Neural cell (in vitro differentiated cells): ENCODE results near the gene HLA-DOA. TPM values are rescaled to one million over a fixed set of nuclear protein-coding genes. Genes with fewer than 3 reads are reported as not detected.

Source experiments
- H2AFZ ChIP-seq: fragments of 200-600, 300-800 bp; sonication (generic), shearing (Covaris generic); 2 replicates; pipeline ENCODE4 v1.6.0; 2014; ENCODE audit warnings: low read depth, mild to moderate bottlenecking, antibody characterized with exemption, low read length, moderate library complexity
- H3F3A ChIP-seq: fragments of 200-600 bp; shearing (Covaris generic); 2 replicates; pipeline ENCODE4 v1.6.1; 2016; ENCODE audit warnings: mild to moderate bottlenecking, moderate library complexity, mixed read lengths, antibody characterized with exemption, low read length; ENCODE audit not compliant: insufficient read depth, poor library complexity, severe bottlenecking
- H3K27ac ChIP-seq: fragments of 200-600, 300-800 bp; sonication (generic), shearing (Covaris generic); 2 replicates; pipeline ENCODE4 v1.5.1; 2014; ENCODE audit warnings: mild to moderate bottlenecking, low read length, moderate library complexity
- H3K27me3 ChIP-seq: fragments of 300-800, 200-600 bp; sonication (generic), shearing (Covaris generic); 2 replicates; pipeline ENCODE4 v1.6.0; 2014; ENCODE audit warnings: mild to moderate bottlenecking, low read depth, low read length, moderate library complexity; ENCODE audit not compliant: insufficient read depth
- H3K36me3 ChIP-seq: fragments of 300-800, 200-600 bp; sonication (generic), shearing (Covaris generic); 2 replicates; pipeline ENCODE4 v1.5.1; 2014; ENCODE audit warnings: mild to moderate bottlenecking, antibody characterized with exemption, low read length, moderate library complexity; ENCODE audit not compliant: insufficient read depth
- H3K4me2 ChIP-seq: fragments of 300-800, 200-600 bp; sonication (generic), shearing (Covaris generic); 2 replicates; pipeline ENCODE4 v1.6.0; 2014; ENCODE audit warnings: mild to moderate bottlenecking, low read length
- H3K4me3 ChIP-seq: fragments of 300-800, 200-600 bp; sonication (generic), shearing (Covaris generic); 2 replicates; pipeline ENCODE4 v1.5.1; 2014; ENCODE audit warnings: mild to moderate bottlenecking, low read length, moderate library complexity
- H3K79me2 ChIP-seq: fragments of 200-600 bp; shearing (Covaris generic); replicated peaks from 2 replicates; pipeline ENCODE4 v1.6.0; 2014; ENCODE audit warnings: mild to moderate bottlenecking, low read length, moderate library complexity; ENCODE audit not compliant: insufficient read depth
- H3K9ac ChIP-seq: fragments of 300-800, 200-600 bp; sonication (generic), shearing (Covaris generic); 2 replicates; pipeline ENCODE4 v1.6.1; 2016; ENCODE audit warnings: mild to moderate bottlenecking, low read length, mixed read lengths
- H3K9me2 ChIP-seq: fragments of 200-600 bp; shearing (Covaris generic); 2 replicates; pipeline ENCODE4 v1.6.1; 2016; ENCODE audit warnings: mild to moderate bottlenecking, low read length, mixed read lengths; ENCODE audit not compliant: insufficient read depth
- H3K9me3 ChIP-seq: fragments of 200-600, 300-800 bp; sonication (generic), shearing (Covaris generic); 2 replicates; pipeline ENCODE4 v1.6.1; 2016; ENCODE audit warnings: mild to moderate bottlenecking, mixed run types, low read length, moderate library complexity, mixed read lengths
- H4K20me1 ChIP-seq: fragments of 200-600 bp; shearing (Covaris generic); 2 replicates; pipeline ENCODE4 v1.6.1; 2016; ENCODE audit warnings: mild to moderate bottlenecking, mixed run types; ENCODE audit not compliant: insufficient read depth
- EP300 ChIP-seq: fragments of 450-650 bp; conservative IDR thresholded peaks from 2 replicates; pipeline ENCODE4 v1.6.1; 2014; ENCODE audit warnings: antibody characterized with exemption, mild to moderate bottlenecking, moderate library complexity; ENCODE audit not compliant: poor library complexity, severe bottlenecking
- EZH2 ChIP-seq: fragments of 200-600, 300-800 bp; shearing (Covaris generic), sonication (generic); IDR thresholded peaks from 2 replicates; pipeline ENCODE4 v1.6.1; 2014; ENCODE audit warnings: antibody characterized with exemption, low read length, borderline replicate concordance, mild to moderate bottlenecking; ENCODE audit not compliant: insufficient read depth, poor library complexity, severe bottlenecking
- MXI1 ChIP-seq: fragments of 450-650 bp; conservative IDR thresholded peaks from 2 replicates; pipeline ENCODE4 v1.6.1; 2014; ENCODE audit warnings: antibody characterized with exemption, mild to moderate bottlenecking; ENCODE audit not compliant: poor library complexity, severe bottlenecking
- POLR2AphosphoS5 ChIP-seq: IDR thresholded peaks from 2 replicates; pipeline ENCODE4 v1.6.1; 2012
- REST ChIP-seq: IDR thresholded peaks from 2 replicates; pipeline ENCODE4 v1.6.1; 2012; ENCODE audit warnings: borderline replicate concordance
- SMC3 ChIP-seq: fragments of 450-650 bp; conservative IDR thresholded peaks from 2 replicates; pipeline ENCODE4 v1.6.1; 2014; ENCODE audit warnings: antibody characterized with exemption, mild to moderate bottlenecking, moderate library complexity; ENCODE audit not compliant: poor library complexity
- TAF1 ChIP-seq: IDR thresholded peaks from 2 replicates; pipeline ENCODE4 v1.6.1; 2012; ENCODE audit warnings: low read depth
- polyA minus RNA-seq: library from RNA; depleted of rRNA, polyadenylated mRNA; stranded (reverse); fragments of >200 nt; gene quantifications from 2 replicates; pipeline ENCODE4 v1.2.3, GENCODE V29; 2014
- polyA plus RNA-seq: library from polyadenylated mRNA; depleted of rRNA; stranded (reverse); fragments of >200 nt; gene quantifications from 2 replicates; pipeline ENCODE4 v1.2.3, GENCODE V29; 2014
- TF ChIP-seq, protein P1 (sequence below): fragments of 450-650 bp; IDR thresholded peaks from 2 replicates; pipeline ENCODE4 v1.5.1; 2014; ENCODE audit warnings: antibody characterized with exemption, mild to moderate bottlenecking, moderate library complexity; ENCODE audit not compliant: poor library complexity, severe bottlenecking

Gene HLA-DOA
- 0.07 TPM in 1 of 2 replicates, not detected in the other for polyA plus RNA-seq
- polyA minus RNA-seq: not detected in 2 replicates

DNA sequence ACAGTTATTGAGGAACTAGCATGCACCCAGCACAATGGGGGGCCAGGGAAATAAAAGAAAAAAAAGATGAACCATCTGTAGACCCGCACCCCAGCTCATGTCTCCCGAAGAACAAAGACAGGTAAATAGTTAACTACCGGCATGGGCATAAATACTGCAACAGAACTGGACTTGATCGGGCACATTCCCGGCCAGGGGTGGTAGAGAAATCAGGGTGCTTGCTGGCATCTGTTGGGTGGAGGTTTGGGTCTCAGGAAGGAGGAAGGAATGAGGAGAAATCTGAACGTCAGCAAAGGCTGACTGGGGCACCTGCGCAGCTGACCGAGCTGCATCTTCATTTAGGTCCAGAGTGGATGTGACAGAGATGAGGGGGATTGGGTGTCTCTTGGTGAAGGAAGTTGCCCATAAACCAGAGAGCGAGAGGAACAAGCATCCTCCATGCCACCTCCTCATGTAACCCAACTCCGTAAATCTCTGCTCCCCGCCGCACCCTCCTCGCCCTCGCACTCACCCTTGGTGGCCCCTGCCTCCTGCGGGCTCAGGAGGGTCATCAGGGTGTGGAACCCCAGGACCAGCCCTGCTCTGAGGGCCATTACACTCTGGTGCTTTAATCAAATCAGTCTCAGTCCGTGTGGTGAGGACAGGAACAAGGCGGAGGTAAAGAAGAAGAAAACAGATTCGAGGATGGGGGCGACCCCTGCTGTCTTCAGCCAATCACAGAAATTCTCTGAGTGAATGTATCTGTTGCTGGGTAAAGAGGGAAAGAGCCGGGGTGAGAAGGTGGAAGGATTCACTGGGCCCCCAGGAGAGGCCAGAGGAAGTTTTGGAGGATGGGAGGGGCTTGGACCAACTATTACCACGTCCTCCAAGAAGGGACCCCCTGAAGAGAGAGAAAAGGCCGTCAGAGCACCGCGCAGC, at the start of gene HLA-DOA:
TSS of gene HLA-DOA (minus strand) at position 648 of the 918 bp plus-strand sequence.
- H3K27ac ChIP-seq: no peak within 1 kb of the TSS
- H3K9ac ChIP-seq: no peak within 1 kb of the TSS

GRCh38 chr6:33057222-33058150, 48.1 kb upstream of the HLA-DOA start:
- Histone ChIP-seq H2AFZ (no peak overlapping the region), H3K27me3 (no peaks in the 10 kb centered on the region), H3K36me3 (no peaks in the 10 kb centered on the region), H3K9me3 (no peaks in the 10 kb centered on the region), H3K4me2 (no peak overlapping the region), H3K9me2 (no peaks in the 10 kb centered on the region), H3K27ac (no peak overlapping the region), H3K79me2 (no peaks in the 10 kb centered on the region), H4K20me1 (no peaks in the 10 kb centered on the region), H3K4me3 (no peak overlapping the region), H3K9ac (no peak overlapping the region), H3F3A (no peaks in the 10 kb centered on the region)
- TF ChIP-seq EP300 (no peak), POLR2AphosphoS5 (no peak), TAF1 (no peak), EZH2 (no peak), SMC3 (no peak), REST (no peak)

More for the DNA sequence above, at the start of gene HLA-DOA:
- H3K4me3 ChIP-seq: peak within 1 kb of the TSS; percentile 38
- H4K20me1 ChIP-seq: no peaks in the 10 kb centered on the region
- no peak for TF ChIP-seq MXI1
- TF ChIP-seq, protein P1, sequence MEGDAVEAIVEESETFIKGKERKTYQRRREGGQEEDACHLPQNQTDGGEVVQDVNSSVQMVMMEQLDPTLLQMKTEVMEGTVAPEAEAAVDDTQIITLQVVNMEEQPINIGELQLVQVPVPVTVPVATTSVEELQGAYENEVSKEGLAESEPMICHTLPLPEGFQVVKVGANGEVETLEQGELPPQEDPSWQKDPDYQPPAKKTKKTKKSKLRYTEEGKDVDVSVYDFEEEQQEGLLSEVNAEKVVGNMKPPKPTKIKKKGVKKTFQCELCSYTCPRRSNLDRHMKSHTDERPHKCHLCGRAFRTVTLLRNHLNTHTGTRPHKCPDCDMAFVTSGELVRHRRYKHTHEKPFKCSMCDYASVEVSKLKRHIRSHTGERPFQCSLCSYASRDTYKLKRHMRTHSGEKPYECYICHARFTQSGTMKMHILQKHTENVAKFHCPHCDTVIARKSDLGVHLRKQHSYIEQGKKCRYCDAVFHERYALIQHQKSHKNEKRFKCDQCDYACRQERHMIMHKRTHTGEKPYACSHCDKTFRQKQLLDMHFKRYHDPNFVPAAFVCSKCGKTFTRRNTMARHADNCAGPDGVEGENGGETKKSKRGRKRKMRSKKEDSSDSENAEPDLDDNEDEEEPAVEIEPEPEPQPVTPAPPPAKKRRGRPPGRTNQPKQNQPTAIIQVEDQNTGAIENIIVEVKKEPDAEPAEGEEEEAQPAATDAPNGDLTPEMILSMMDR: peak; percentile 29
- no peaks in the 10 kb centered on the region for H3K9me3 ChIP-seq
- H3K79me2 ChIP-seq: no peaks in the 10 kb centered on the region
- no peaks in the 10 kb centered on the region for H3K9me2 ChIP-seq
- no peak within 1 kb of the TSS for H2AFZ ChIP-seq
- no peaks in the 10 kb centered on the region for H3K27me3 ChIP-seq
- no peak within 1 kb of the TSS for H3K4me2 ChIP-seq
- no peaks in the 10 kb centered on the region for H3F3A ChIP-seq
- H3K36me3 ChIP-seq: no peaks in the 10 kb centered on the region
